Head of caudate nucleus (tissue), 42 donors: Measurements from ENCODE around the gene COG1.
A peak's percentile ranks its signal among the peaks of the same experiment; 100 is the strongest.

Experiments used
- DNase-seq, 42 donors: peaks; one replicate each; pipeline versions ENCODE4 v3.0.0 to v3.0.0-alpha.2; 2020 to 2021; ENCODE audit warnings: mixed read lengths in 7 of 42
- intact Hi-C: fragments of 100-400 bp; cut with DNase I; formaldehyde crosslinking; loops from one replicate; pipeline ENCODE4 v1.15.0; 2022

COG1 gene

DNA sequence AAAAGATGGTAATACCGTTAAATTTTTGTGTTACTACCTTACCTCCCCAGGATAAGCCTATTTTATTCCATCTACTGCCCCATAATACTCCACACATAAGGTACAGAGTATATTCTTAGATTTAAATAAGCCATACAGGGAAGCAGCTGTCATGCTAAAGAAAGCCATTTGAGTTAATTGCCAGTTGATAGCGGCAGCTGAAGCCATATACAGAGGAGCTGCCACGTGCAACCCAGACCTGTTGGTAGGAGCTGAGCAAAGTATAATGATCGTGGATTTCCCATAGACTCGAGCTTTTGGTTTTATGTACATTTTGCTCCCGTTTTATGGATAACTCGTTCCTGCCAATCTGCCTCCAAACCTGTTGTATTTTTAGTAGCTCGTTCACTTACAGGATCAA lies 56.8 kb downstream of the COG1 start:
- no peak for DNase-seq
- intact Hi-C loops, result no loop called here

GRCh38 chr17:73250851-73251640 lies 58.2 kb downstream of the COG1 start:
- intact Hi-C loops, result no loop called here
- DNase-seq, result peak in 1 of 42 donors; percentile 11

DNA sequence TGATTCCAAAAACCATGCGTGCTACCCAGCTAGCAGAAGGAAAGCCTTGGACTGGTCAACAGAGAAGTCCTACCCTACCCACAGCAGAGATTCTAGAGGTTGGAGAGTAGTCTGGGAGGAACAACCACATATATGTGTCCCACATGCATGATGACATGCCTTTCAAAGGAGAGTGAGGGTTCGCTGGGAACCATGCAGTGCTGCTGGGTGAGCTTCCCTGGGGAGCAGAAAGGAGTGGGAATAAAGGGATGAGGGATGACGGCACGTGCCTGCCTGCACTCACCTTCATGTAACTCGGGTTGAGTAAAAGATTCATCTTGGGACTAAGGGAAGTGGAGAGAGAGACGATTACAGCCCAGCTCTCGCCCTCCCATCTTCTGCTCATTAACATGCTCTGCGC lies 59.0 kb downstream of the COG1 start:
- peak in 1 of 42 donors; percentile 2 for DNase-seq
- intact Hi-C loops, result no loop called here

DNA sequence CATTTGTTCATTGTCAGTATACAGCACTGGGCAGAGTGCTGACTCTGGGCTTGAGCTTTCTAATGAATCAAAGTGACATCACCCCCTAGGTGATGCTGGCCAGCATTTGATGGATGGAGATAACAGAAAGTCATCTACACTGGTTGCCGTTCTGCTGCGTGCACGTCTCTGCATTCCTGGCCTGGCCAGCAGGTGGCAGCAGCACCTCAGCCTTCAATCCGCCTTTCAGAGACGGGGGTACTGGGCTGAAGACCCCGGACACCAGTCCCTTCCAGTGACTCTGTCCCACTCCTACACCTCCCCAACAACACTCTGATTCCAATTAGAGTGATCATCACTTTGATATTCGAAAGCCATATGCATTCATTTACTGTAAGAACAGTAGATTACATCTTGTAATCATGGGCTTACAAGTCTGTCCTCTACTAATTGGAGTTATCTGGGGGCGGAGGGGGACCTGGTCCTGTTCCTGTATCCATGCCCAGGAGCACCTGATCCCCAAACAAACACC lies 62.9 kb downstream of the COG1 start:
- peak; percentile 33 to 88 (median 73) for DNase-seq
- intact Hi-C loops, result loop anchor here (1.0 kb wide), 1 partner anchor 115 kb away; no protein-coding TSS in a partner anchor

DNA sequence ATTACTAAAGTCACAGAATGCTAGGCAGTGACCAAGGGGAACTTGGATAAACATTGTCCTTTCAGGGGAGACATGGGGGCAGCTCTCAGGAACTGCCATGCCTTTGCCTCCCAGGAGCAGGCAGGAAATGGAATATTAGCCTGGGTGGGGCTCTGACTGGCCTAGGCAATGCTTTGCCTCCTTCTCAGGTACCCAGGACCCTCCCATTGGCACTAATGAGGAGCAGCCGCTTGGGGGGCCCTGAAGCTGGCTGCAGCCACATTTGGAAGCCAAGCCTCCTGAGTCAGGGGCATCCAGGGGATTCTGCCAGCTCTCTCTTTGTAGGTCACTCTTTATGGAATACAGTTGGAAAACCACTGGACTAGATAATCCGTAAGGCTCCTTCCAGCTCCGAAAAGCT lies 63.4 kb downstream of the COG1 start:
- intact Hi-C loops, result loop anchor here (1.0 kb wide), 1 partner anchor 114 kb away; no protein-coding TSS in a partner anchor
- peak in 2 of 42 donors; percentile 14 to 19 for DNase-seq

GRCh38 chr17:73257516-73257915 lies 64.7 kb downstream of the COG1 start:
- DNase-seq, result peak in 3 of 42 donors; percentile 9 to 18 (median 10)
- intact Hi-C loops, result no loop called here
